ENCODE results near the gene PKD1L1.

Gene PKD1L1

DNA sequence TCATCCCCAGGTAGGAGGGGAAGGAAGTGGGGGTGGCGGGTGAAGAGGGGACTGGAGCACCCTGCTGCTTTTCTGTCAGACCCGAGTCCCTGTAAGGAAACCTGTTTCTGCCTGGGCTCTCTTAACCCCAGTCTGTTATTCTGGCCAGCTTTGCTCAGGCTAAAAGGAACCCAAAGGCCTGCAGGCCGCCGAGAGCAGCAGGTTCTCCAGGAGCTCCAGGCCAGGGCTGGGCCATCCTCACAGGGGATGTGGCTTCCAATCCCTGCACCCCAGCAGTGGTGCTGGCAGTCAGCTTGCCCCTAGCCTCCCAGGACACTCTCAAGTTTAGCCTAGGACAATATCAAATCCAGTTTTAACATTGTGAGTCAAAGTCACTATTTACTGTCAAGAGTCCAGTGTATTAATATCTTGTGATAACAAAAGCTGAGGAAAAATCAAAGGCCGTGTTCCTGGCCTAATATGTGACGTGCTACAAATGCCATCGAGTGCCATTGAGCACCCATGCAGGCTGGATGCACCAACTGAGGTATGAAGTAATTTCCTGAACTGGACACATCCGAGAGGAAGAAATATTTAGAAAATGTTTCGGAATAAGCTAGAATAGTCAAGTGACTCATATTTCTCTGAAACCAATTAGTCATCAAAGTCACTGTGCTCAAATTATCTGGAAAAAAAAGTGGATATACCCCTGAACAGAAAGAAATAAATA lies 7.0 kb downstream of the PKD1L1 start:
- no peak for TF ChIP-seq ZNF565 (CRISPR knock-in tag; conservative IDR thresholded peaks at IDR 0.05; ENCODE audit: low read depth)
- TF ChIP-seq, protein P1, sequence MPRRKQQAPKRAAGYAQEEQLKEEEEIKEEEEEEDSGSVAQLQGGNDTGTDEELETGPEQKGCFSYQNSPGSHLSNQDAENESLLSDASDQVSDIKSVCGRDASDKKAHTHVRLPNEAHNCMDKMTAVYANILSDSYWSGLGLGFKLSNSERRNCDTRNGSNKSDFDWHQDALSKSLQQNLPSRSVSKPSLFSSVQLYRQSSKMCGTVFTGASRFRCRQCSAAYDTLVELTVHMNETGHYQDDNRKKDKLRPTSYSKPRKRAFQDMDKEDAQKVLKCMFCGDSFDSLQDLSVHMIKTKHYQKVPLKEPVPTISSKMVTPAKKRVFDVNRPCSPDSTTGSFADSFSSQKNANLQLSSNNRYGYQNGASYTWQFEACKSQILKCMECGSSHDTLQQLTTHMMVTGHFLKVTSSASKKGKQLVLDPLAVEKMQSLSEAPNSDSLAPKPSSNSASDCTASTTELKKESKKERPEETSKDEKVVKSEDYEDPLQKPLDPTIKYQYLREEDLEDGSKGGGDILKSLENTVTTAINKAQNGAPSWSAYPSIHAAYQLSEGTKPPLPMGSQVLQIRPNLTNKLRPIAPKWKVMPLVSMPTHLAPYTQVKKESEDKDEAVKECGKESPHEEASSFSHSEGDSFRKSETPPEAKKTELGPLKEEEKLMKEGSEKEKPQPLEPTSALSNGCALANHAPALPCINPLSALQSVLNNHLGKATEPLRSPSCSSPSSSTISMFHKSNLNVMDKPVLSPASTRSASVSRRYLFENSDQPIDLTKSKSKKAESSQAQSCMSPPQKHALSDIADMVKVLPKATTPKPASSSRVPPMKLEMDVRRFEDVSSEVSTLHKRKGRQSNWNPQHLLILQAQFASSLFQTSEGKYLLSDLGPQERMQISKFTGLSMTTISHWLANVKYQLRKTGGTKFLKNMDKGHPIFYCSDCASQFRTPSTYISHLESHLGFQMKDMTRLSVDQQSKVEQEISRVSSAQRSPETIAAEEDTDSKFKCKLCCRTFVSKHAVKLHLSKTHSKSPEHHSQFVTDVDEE (CRISPR knock-in tag; IDR thresholded peaks at IDR 0.05), result no peak
- TF ChIP-seq CSDC2 (CRISPR knock-in tag; IDR thresholded peaks at IDR 0.05), result no peak
- TF ChIP-seq ZFP30 (CRISPR knock-in tag; IDR thresholded peaks at IDR 0.05), result no peak
- ATAC-seq, result peak; percentile 76

DNA sequence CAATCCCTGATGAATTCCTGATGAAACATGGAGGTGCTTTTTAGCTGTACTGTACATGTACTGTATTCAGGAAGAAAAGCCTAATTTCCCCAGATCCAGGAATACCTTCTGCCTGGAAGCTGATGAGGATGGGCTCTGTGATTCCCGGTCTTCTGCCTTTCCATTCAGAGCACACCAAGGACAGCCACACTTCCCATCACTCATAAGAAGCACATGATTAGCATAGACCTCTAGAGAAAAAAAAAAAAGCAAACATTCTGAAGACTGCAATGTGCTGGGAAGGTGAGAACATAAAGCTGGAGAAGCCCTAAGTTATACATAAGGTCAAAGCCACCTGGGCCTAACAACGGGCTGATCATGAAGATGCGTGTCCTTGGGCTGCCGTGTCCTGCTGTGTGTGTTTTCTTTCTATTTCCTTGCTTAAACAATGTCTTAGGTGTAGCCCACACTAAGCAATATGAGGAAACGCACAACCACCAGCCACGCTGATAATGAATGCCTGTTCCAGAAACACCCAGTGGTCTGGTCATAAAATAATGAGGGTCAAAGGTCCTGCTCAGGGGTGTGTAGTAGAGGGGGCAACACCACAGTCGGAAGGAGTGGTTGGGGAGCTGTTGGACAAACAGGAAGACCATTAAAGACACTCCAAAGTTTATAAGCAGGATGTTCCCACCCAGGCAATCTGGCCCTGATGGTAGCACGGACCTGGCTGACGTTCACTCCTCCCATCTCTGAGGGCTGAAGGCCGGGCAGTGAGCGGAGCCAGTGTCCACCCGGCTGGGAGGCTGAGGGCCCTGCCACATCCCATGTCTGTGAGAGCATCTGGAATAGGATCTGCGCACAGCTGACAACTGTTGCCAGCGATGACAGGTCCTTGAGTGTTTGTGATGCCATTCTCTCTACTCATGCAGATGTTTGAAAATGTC lies 7.9 kb downstream of the PKD1L1 start:
- TF ChIP-seq ZFP30 (CRISPR knock-in tag; IDR thresholded peaks at IDR 0.05) (no peak), TOX (CRISPR knock-in tag; IDR thresholded peaks at IDR 0.05; ENCODE audit: borderline replicate concordance) (no peak), BACH2 (CRISPR knock-in tag; IDR thresholded peaks at IDR 0.05; ENCODE audit: borderline replicate concordance) (no peak), PPARA (CRISPR knock-in tag; IDR thresholded peaks at IDR 0.05; ENCODE audit: borderline replicate concordance) (no peak), ZC3H10 (CRISPR knock-in tag; IDR thresholded peaks at IDR 0.05) (no peak), RARB (CRISPR knock-in tag; IDR thresholded peaks at IDR 0.05) (no peak), CSDC2 (CRISPR knock-in tag; IDR thresholded peaks at IDR 0.05) (no peak), GLIS3 (CRISPR knock-in tag; IDR thresholded peaks at IDR 0.05) (no peak), TCF4 (CRISPR knock-in tag; IDR thresholded peaks at IDR 0.05; ENCODE audit: borderline replicate concordance) (no peak), ISL1 (CRISPR knock-in tag; IDR thresholded peaks at IDR 0.05) (no peak), ESRRG (CRISPR knock-in tag; IDR thresholded peaks at IDR 0.05) (no peak), ZFP3 (CRISPR knock-in tag; IDR thresholded peaks at IDR 0.05) (no peak)
- TF ChIP-seq, protein P2, sequence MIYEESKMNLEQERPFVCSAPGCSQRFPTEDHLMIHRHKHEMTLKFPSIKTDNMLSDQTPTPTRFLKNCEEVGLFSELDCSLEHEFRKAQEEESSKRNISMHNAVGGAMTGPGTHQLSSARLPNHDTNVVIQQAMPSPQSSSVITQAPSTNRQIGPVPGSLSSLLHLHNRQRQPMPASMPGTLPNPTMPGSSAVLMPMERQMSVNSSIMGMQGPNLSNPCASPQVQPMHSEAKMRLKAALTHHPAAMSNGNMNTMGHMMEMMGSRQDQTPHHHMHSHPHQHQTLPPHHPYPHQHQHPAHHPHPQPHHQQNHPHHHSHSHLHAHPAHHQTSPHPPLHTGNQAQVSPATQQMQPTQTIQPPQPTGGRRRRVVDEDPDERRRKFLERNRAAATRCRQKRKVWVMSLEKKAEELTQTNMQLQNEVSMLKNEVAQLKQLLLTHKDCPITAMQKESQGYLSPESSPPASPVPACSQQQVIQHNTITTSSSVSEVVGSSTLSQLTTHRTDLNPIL (CRISPR knock-in tag; IDR thresholded peaks at IDR 0.05; ENCODE audit: low read depth), result no peak
- TF ChIP-seq, protein P1 (CRISPR knock-in tag; IDR thresholded peaks at IDR 0.05), result no peak
- ATAC-seq, result peak; percentile 13

DNA sequence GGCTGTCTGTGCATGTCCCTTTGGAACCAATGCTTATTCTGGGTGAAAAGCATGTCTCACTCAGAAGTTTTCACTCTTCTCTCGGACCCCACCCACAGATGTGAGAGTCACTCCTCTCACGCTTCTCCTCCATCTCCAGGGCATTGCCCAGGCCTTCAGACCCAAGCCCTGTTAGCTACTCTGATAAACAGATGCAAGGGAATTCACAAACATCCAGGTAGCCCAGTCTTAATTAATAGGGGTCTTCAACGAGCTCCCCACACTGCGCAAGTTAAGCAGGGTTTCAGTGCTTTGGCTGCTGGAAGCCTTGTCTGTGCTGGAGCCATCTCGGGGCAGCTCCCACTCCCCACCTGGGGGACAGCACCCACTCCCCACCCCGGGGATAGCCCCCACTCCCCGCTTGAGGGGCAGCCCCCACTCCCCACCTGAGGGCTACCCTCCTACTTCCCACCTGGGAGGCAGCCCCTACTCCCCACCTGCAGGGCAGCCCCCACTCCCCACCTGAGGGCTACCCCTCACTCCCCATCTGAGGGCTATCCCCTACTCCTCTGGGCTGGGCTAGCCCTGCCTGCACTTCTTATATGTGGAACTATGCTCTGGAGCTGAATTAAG lies 8.7 kb downstream of the PKD1L1 start:
- no peak for ATAC-seq
- no peak for TF ChIP-seq ZFP30 (CRISPR knock-in tag; IDR thresholded peaks at IDR 0.05)
- TF ChIP-seq, protein P3, sequence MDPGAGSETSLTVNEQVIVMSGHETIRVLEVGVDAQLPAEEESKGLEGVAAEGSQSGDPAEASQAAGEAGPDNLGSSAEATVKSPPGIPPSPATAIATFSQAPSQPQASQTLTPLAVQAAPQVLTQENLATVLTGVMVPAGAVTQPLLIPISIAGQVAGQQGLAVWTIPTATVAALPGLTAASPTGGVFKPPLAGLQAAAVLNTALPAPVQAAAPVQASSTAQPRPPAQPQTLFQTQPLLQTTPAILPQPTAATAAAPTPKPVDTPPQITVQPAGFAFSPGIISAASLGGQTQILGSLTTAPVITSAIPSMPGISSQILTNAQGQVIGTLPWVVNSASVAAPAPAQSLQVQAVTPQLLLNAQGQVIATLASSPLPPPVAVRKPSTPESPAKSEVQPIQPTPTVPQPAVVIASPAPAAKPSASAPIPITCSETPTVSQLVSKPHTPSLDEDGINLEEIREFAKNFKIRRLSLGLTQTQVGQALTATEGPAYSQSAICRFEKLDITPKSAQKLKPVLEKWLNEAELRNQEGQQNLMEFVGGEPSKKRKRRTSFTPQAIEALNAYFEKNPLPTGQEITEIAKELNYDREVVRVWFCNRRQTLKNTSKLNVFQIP (CRISPR knock-in tag; IDR thresholded peaks at IDR 0.05; ENCODE audit: borderline replicate concordance, low read depth), result no peak
- TF ChIP-seq ZFP3 (CRISPR knock-in tag; IDR thresholded peaks at IDR 0.05), result no peak
- TF ChIP-seq ZNF70 (CRISPR knock-in tag; IDR thresholded peaks at IDR 0.05), result no peak
- TF ChIP-seq TOX (CRISPR knock-in tag; IDR thresholded peaks at IDR 0.05; ENCODE audit: borderline replicate concordance), result no peak
- TF ChIP-seq, protein P4, sequence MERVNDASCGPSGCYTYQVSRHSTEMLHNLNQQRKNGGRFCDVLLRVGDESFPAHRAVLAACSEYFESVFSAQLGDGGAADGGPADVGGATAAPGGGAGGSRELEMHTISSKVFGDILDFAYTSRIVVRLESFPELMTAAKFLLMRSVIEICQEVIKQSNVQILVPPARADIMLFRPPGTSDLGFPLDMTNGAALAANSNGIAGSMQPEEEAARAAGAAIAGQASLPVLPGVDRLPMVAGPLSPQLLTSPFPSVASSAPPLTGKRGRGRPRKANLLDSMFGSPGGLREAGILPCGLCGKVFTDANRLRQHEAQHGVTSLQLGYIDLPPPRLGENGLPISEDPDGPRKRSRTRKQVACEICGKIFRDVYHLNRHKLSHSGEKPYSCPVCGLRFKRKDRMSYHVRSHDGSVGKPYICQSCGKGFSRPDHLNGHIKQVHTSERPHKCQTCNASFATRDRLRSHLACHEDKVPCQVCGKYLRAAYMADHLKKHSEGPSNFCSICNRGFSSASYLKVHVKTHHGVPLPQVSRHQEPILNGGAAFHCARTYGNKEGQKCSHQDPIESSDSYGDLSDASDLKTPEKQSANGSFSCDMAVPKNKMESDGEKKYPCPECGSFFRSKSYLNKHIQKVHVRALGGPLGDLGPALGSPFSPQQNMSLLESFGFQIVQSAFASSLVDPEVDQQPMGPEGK (CRISPR knock-in tag; IDR thresholded peaks at IDR 0.05; ENCODE audit: borderline replicate concordance), result no peak
- TF ChIP-seq GLIS3 (CRISPR knock-in tag; IDR thresholded peaks at IDR 0.05), result no peak
- TF ChIP-seq ZNF8 (CRISPR knock-in tag; IDR thresholded peaks at IDR 0.05), result no peak
- no peak for TF ChIP-seq ARNTL (CRISPR knock-in tag; IDR thresholded peaks at IDR 0.05; ENCODE audit: borderline replicate concordance, low read depth)
- TF ChIP-seq BACH2 (CRISPR knock-in tag; IDR thresholded peaks at IDR 0.05; ENCODE audit: borderline replicate concordance), result no peak
- TF ChIP-seq, protein P1 (CRISPR knock-in tag; IDR thresholded peaks at IDR 0.05), result no peak
- TF ChIP-seq ZNF565 (CRISPR knock-in tag; conservative IDR thresholded peaks at IDR 0.05; ENCODE audit: low read depth), result no peak
- TF ChIP-seq OSR1 (CRISPR knock-in tag; IDR thresholded peaks at IDR 0.05), result no peak
- TF ChIP-seq PPARA (CRISPR knock-in tag; IDR thresholded peaks at IDR 0.05; ENCODE audit: borderline replicate concordance), result no peak
